Subcutaneous adipose tissue (tissue), 4 donors: ENCODE measurements around the gene ELFN1. TPM values are rescaled to one million over a fixed set of nuclear protein-coding genes. Genes with fewer than 3 reads are reported as not detected.

Experiments used
- CTCF ChIP-seq: fragments of 450-650 bp; IDR thresholded peaks from one replicate; pipeline ENCODE4 v1.5.1; 2016; ENCODE audit warnings: low read depth, mild to moderate bottlenecking, control low read depth, antibody characterized with exemption, moderate library complexity
- total RNA-seq, 4 donors: library from RNA; depleted of rRNA; stranded (reverse); fragments of >200 nt; gene quantifications; one replicate each; pipeline ENCODE4 v1.1.0, GENCODE V29; 2016

Gene ELFN1
- total RNA-seq, 4 donors from 2014 or later = 0.51 to 3.6 (median 0.85) TPM

- no peak for TF ChIP-seq CTCF
Observed at GRCh38 chr7:1669064-1669951, 769 bp upstream of the ELFN1 start.

- no peak for TF ChIP-seq CTCF
Observed at GRCh38 chr7:1670894-1671593, 967 bp downstream of the ELFN1 start.

- TF ChIP-seq CTCF = no peak
Observed at GRCh38 chr7:1671594-1672451, 1.7 kb downstream of the ELFN1 start.

GRCh38 chr7:1672851-1673486, 2.9 kb downstream of the ELFN1 start:
- TF ChIP-seq CTCF = no peak

GRCh38 chr7:1673581-1674118, 3.6 kb downstream of the ELFN1 start:
- TF ChIP-seq CTCF = no peak

GRCh38 chr7:1674161-1675035, 4.3 kb downstream of the ELFN1 start:
- TF ChIP-seq CTCF = no peak
